Fibroblast of peridontal ligament (primary cell): ENCODE data around the gene ESPN.
"Not testable (repeated sequence)": the region's sequence is repeated elsewhere in the genome, so short reads cannot be mapped to it uniquely, and the experiment has no call there.

ENCODE experiments used
- DNase-seq: peaks from one replicate; pipeline ENCODE4 v3.0.0-alpha.2; 2010; ENCODE audit errors: extremely low read depth

ESPN gene

GRCh38 chr1:6428453-6428852 lies 3.9 kb downstream of the ESPN start:
- DNase-seq: not testable (repeated sequence)

- DNase-seq: not testable (repeated sequence)
Observed at GRCh38 chr1:6429660-6430411, 5.3 kb downstream of the ESPN start.

GRCh38 chr1:6431645-6432579 lies 7.3 kb downstream of the ESPN start:
- not testable (repeated sequence) for DNase-seq

- DNase-seq: no peak
Observed at GRCh38 chr1:6434186-6434585, 9.6 kb downstream of the ESPN start.

- DNase-seq: no peak
Observed at GRCh38 chr1:6435129-6435528, 10.6 kb downstream of the ESPN start.

- DNase-seq: no peak
Observed at GRCh38 chr1:6435547-6435946, 11.0 kb downstream of the ESPN start.

GRCh38 chr1:6436277-6436676 lies 11.7 kb downstream of the ESPN start:
- DNase-seq: not testable (repeated sequence)

GRCh38 chr1:6437012-6437700 lies 12.6 kb downstream of the ESPN start:
- not testable (repeated sequence) for DNase-seq

- DNase-seq: peak; percentile 33
Observed at GRCh38 chr1:6438047-6438525, 13.5 kb downstream of the ESPN start.

- DNase-seq: no peak
Observed at GRCh38 chr1:6440198-6441126, 15.9 kb downstream of the ESPN start.

GRCh38 chr1:6441586-6441985 lies 17.0 kb downstream of the ESPN start:
- DNase-seq: no peak

- no peak for DNase-seq
Observed at GRCh38 chr1:6443339-6444115, 19.0 kb downstream of the ESPN start.

GRCh38 chr1:6444377-6444776 lies 19.8 kb downstream of the ESPN start:
- no peak for DNase-seq

GRCh38 chr1:6445062-6445763 lies 20.6 kb downstream of the ESPN start:
- no peak for DNase-seq

GRCh38 chr1:6445929-6446328 lies 21.4 kb downstream of the ESPN start:
- not testable (repeated sequence) for DNase-seq

GRCh38 chr1:6446665-6447015 lies 22.1 kb downstream of the ESPN start:
- DNase-seq: no peak

GRCh38 chr1:6447016-6447817 lies 22.6 kb downstream of the ESPN start:
- DNase-seq: no peak

- no peak for DNase-seq
Observed at GRCh38 chr1:6447818-6448748, 23.5 kb downstream of the ESPN start.
